K562 (cell line): ENCODE measurements around the gene GYPC. TPM values are rescaled to one million over a fixed set of nuclear protein-coding genes. Genes with fewer than 3 reads are reported as not detected.

Source experiments
- BCLAF1 ChIP-seq, 2 experiments: fragments of 450-650 bp in 1 of 2; IDR thresholded peaks; 2 replicates each; pipeline ENCODE4 v1.6.1; 2011 to 2017; ENCODE audit warnings: low read depth in 2 of 2, antibody characterized with exemption in 1 of 2, borderline replicate concordance in 1 of 2, low read length in 1 of 2, mild to moderate bottlenecking in 1 of 2, mixed read lengths in 1 of 2; ENCODE audit not compliant: control insufficient read depth in 1 of 2
- BHLHE40 ChIP-seq: IDR thresholded peaks from 2 replicates; pipeline ENCODE4 v1.6.1; 2011; ENCODE audit warnings: low read length, improper control_type of control experiment
- CEBPB ChIP-seq: fragments of 450-650 bp; IDR thresholded peaks from 2 replicates; pipeline ENCODE4 v1.6.1; 2016; ENCODE audit warnings: missing genetic modification characterization, missing compliant biosample characterization
- ETV5 ChIP-seq: sonication (generic); formaldehyde crosslinking; IDR thresholded peaks from 2 replicates; pipeline ENCODE4 v1.4.0; 2020; ENCODE audit warnings: low read depth, mild to moderate bottlenecking, missing genetic modification reagents
- FOXJ2 ChIP-seq: fragments of 200-800 bp; sonication (Bioruptor generic); IDR thresholded peaks from 2 replicates; pipeline ENCODE4 v1.6.1; 2016; ENCODE audit warnings: missing genetic modification characterization, missing compliant biosample characterization
- HDAC8 ChIP-seq: fragments of 450-650 bp; IDR thresholded peaks from 2 replicates; pipeline ENCODE4 v1.6.1; 2016; ENCODE audit warnings: mild to moderate bottlenecking, missing genetic modification characterization, moderate library complexity, missing compliant biosample characterization
- KLF16 ChIP-seq: IDR thresholded peaks from 2 replicates; pipeline ENCODE4 v1.6.1; 2016; ENCODE audit warnings: antibody characterized with exemption
- L3MBTL2 ChIP-seq: fragments of 450-650 bp; IDR thresholded peaks from 2 replicates; pipeline ENCODE4 v1.6.1; 2016; ENCODE audit warnings: mild to moderate bottlenecking, moderate library complexity
- MTA1 ChIP-seq: fragments of 450-650 bp; IDR thresholded peaks from 2 replicates; pipeline ENCODE4 v1.6.1; 2017; ENCODE audit warnings: borderline replicate concordance
- MTA3 ChIP-seq: fragments of 450-650 bp; formaldehyde crosslinking; IDR thresholded peaks from 2 replicates; pipeline ENCODE4 v1.6.1; 2017; ENCODE audit warnings: mild to moderate bottlenecking, borderline replicate concordance
- NCOA1 ChIP-seq: fragments of 450-650 bp; IDR thresholded peaks from 2 replicates; pipeline ENCODE4 v1.6.1; 2016; ENCODE audit warnings: low read depth
- NR2F6 ChIP-seq: fragments of 450-650 bp; formaldehyde crosslinking; IDR thresholded peaks from 2 replicates; pipeline ENCODE4 v1.4.0; 2020; ENCODE audit warnings: mild to moderate bottlenecking
- OTX1 ChIP-seq: fragments of 450-650 bp; formaldehyde crosslinking; IDR thresholded peaks from 2 replicates; pipeline ENCODE4 v1.4.0; 2022; ENCODE audit warnings: mild to moderate bottlenecking
- PHF21A ChIP-seq: fragments of 450-650 bp; IDR thresholded peaks from 2 replicates; pipeline ENCODE4 v1.6.1; 2017; ENCODE audit warnings: low read depth, borderline replicate concordance
- RNF219 ChIP-seq: fragments of 250-450 bp; sonication (Bioruptor Pico); IDR thresholded peaks from 2 replicates; pipeline ENCODE4 v1.5.0; 2022; ENCODE audit warnings: mild to moderate bottlenecking
- TAF1 ChIP-seq: IDR thresholded peaks from 2 replicates; pipeline ENCODE4 v1.6.1; 2011; ENCODE audit warnings: mild to moderate bottlenecking, low read length, moderate library complexity; ENCODE audit not compliant: insufficient read depth, control insufficient read depth, severe bottlenecking; ENCODE audit errors: extremely low read depth
- ZNF3 ChIP-seq: fragments of 250-450 bp; sonication (Bioruptor Pico); IDR thresholded peaks from 2 replicates; pipeline ENCODE4 v1.5.0; 2021; ENCODE audit warnings: mild to moderate bottlenecking, moderate library complexity
- ZNF584 ChIP-seq: fragments of 200-800 bp; sonication (Bioruptor generic); IDR thresholded peaks from 2 replicates; pipeline ENCODE4 v1.6.1; 2016; ENCODE audit warnings: low read depth, mild to moderate bottlenecking, missing genetic modification characterization, missing compliant biosample characterization
- ZNF592 ChIP-seq: fragments of 450-650 bp; IDR thresholded peaks from 2 replicates; pipeline ENCODE4 v1.6.1; 2017; ENCODE audit warnings: antibody characterized with exemption, mild to moderate bottlenecking
- polyA plus RNA-seq, 8 experiments: library from polyadenylated mRNA; depleted of rRNA in 4 of 8; stranded (reverse) in 5 of 8; unstranded in 3 of 8; fragments of >200 nt; fragmentation: Nextera tagmentation in 2 of 8; fragmentation: Illumina TruSeq in 1 of 8; extraction: Ambion mirVana in 2 of 8; extraction: Trizol in 1 of 8; gene quantifications; 2 replicates each; pipeline versions ENCODE4 v1.2.1 to v1.2.3, GENCODE V29; 2011 to 2014; ENCODE audit warnings: inconsistent platforms in 1 of 8, missing spikeins in 1 of 8
- total RNA-seq, 7 experiments: library from RNA; depleted of rRNA in 6 of 7; stranded (reverse); fragments of >200 nt in 6 of 7; fragmentation: Illumina TruSeq in 2 of 7; extraction: Trizol in 2 of 7; gene quantifications; 2 replicates each; pipeline versions ENCODE4 v1.2.1 to v1.2.3, GENCODE V29; 2011 to 2021; ENCODE audit warnings: low replicate concordance in 1 of 7

The GYPC gene
- total and polyA plus RNA-seq, 9 of the 15 experiments (the other 6 are each of a cell fraction or from before 2014, with no cell fraction given): 50.6 to 282 (median 194) TPM

- TF ChIP-seq NR2F6 (CRISPR knock-in tag): no peak
- TF ChIP-seq CEBPB (tag): no peak
- TF ChIP-seq BCLAF1 (IDR thresholded peaks at IDR 0.05; ENCODE audit: borderline replicate concordance in 1 of 2, control insufficient read depth in 1 of 2, low read depth in 2 of 2, low read length in 1 of 2): 0 out of 4 replicates have a peak, but pooled peaks of 1 of the 2 experiments have one; percentile 44
- TF ChIP-seq OTX1 (CRISPR knock-in tag): no peak
- TF ChIP-seq L3MBTL2: peak; percentile 40; the same call in 1 of the 2 replicates
- TF ChIP-seq MTA1: peak; percentile 72
- TF ChIP-seq RNF219: no peak
- TF ChIP-seq BHLHE40: peak; percentile 76
- peak; percentile 99 for TF ChIP-seq KLF16
- no peak; the same call in 1 of the 2 replicates for TF ChIP-seq ETV5 (CRISPR knock-in tag)
- no peak for TF ChIP-seq ZNF3 (CRISPR knock-in tag)
- TF ChIP-seq HDAC8 (tag): no peak
- TF ChIP-seq ZNF584 (CRISPR knock-in tag): peak; percentile 79
- TF ChIP-seq ZNF592: peak; percentile 91
- TF ChIP-seq NCOA1: peak; percentile 64; the same call in 1 of the 2 replicates
- no peak for TF ChIP-seq FOXJ2 (tag)
- TF ChIP-seq PHF21A: no peak; the same call in 1 of the 2 replicates
- peak; percentile 80 for TF ChIP-seq MTA3
- TF ChIP-seq TAF1: peak; percentile 59
Observed at GRCh38 chr2:126674075-126674744, 18.3 kb downstream of the GYPC start (continued).
